ENCODE measurements around the gene HOXC10.

HOXC10 gene

DNA sequence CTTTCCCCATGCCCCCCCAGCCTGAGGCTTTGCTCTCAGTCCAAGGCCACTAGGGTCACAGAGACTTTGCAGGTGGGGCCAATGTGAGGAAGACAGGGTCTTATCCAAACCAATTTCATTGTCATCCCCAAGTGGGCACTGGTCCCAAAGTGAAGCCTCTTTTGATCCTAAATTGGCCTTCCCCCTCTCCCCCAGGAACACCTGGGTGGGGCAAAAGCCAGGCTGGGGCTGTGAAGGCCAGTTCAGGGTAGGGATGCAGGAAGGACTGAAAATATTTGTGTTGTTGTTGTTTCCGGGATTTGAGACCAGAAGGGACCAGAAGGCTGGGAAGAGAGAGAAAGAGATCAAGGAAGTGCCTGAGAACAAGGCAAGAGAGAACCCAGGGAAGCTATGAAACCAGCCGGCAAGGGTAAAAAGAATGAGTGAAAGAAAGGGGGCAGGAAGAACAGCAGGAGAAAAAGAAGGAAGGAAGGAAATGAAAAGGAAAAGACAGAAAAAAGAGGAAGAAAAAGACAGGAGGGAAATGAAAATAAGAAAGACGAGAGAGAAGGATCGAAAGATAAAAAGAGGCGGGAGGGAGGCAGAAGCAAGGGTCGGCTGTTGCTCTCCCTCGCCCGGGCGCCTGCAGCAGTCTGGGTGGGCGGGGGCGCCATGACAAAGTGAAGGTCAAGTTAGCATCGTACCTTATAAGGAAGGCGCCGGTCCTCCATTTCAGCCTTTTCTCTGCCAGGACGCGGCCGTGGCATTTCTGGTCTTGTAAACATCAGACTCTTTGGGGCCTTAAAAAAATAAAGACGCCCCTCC is 19.5 kb upstream of the HOXC10 start:
- no peak for DNase-seq (ENCODE audit: low spot score)

DNA sequence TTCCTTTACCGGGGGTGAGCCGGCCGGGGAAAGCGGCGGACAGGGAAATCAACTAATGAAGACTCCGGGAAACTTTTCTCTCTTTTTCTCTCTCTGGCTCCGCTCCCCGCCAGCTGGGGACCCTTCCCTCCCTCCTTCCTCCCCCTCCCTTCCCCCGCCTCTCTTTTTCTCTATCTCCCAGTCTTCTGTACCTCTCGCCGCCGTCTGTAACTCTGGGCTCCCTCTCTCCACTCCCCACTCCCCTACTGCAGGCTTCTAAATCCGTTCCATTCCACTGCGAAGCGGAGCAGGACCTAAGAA is 18.9 kb upstream of the HOXC10 start:
- no peak for DNase-seq (ENCODE audit: low spot score)

DNA sequence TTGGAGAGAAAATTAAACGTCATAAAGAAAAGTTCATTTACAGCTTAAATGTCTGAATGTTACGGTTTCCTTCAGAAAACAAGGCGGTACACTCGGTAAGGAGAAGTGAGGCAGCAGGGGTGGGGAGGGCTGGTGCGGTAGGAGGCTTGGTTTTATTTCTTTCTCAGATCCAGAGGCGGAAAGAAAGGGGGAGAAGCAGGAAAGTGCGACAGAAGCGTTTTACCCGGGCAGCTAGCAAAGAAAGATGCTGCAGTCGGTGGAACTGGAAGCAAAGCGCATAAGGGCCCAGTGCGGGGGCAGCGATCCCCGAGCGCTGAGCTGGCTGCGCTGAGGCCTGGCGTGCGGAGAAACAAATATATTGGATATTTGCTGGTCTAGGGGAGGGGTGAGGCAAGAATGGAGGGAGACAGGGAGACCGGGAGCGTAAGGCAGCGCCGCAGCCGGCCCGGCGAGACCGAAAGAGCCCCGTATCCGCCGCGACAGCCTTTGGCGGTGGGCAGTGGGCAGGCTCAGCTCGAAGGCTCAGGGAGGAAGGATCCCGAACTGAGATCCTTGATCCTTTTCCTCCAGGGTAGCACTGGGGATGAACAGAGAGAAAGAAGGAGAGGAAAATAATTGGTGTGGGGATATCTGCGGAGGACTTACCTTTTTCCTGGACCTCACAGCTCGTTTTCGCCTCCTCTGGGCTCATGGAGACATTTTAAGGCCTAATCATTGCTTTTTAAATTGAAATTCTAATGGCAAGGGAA is 18.4 kb upstream of the HOXC10 start:
- DNase-seq (ENCODE audit: low spot score): no peak

DNA sequence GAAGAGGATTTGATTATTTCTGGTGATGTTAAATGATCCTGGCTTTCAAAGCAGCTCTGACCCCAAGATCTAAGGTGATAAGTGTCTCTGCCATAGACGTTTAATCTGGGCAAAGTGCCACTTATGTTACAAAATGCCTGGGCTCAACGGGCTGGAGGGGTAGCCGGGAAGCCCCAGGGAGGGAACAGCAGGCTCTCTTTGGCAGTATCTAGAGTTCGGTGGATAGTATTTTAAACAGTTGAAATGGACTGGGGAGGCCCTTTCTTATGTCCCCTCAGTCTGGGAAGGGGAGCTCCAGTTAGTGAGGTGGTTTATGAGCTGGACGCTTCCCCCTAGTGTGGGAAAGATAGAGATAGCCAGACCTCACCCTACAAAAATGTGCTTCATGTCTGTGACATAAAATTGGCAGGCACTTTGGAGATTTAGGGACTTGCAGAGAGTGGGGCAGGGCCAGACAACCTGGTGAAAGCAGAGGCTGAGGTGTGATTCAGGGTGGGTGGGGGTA is 17.5 kb upstream of the HOXC10 start:
- DNase-seq (ENCODE audit: low spot score): no peak

DNA sequence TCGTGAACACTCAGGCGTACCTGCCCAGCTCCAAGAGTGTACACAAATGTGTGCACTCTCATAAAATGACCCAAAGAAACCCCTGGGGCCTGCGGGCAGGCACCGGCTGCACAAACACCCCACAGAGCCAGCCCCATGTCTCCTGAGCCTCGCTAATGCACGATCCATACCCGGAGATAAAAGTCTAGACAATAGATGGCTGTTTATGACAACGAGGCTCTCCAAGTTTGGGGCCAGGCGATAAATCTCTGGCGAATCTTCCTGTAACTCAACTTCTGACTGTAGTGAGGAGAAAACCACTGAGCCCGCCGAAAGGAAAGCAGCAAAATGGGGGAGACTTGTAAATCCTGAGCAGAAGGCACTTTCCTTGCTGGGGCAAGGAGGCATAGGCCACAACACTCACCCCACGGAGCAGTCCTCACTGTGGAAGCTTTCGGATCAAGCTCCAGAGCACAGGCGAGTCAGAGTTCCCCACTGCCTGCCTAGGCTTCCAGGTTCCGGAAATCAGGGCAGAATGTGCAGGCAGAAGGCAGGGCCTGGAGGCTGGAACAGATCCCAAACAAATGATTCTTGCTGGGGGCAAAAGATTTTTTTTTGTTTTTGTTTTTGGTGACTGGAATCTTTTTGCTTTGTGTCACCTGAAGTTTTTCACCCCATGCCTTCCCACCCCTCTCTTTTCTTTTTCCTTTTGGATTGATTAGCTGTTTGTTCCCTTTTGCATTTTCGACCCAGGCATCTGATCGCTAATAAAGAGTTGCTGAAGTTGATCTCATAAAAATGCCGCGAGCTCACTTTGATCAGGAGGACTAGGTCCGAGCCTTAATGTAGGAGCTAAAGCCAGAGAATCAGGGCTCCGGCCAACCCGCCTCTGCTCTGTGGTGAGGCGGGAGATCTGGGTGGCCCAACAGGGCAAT is 16.5 kb upstream of the HOXC10 start:
- DNase-seq (ENCODE audit: low spot score): no peak

DNA sequence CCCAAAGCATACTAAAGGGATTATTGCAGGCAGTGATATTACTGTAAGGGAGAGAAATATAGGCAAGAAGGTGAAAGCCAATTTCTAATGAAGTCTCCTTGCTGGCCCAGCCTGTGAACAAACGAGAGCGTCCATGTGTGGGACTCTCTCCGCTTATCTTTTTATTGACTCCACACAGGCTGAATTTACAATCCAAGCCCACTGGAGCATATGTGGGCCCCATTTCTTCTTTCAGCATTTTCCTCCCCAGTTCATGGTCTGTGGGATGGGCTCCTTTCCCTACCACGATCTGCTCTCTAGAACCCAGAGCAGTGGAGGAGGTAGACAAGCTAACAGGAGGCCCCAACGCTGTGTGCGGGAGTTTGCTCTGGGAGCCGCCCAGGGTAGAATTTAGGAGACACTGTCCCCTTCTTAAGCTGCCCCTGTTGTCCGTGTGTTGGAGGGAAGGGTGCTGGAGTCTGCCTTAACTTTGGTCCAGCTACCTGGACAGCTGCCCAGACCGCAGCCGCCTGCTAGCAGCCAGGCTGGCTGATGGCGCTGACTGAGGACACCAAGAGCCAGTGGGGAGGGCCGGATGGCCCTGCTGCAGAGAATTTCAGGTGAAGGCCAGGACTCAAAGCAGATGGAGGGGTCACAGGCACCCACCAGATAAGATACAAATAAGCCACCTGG is 15.2 kb upstream of the HOXC10 start:
- no peak for DNase-seq (ENCODE audit: low spot score)

DNA sequence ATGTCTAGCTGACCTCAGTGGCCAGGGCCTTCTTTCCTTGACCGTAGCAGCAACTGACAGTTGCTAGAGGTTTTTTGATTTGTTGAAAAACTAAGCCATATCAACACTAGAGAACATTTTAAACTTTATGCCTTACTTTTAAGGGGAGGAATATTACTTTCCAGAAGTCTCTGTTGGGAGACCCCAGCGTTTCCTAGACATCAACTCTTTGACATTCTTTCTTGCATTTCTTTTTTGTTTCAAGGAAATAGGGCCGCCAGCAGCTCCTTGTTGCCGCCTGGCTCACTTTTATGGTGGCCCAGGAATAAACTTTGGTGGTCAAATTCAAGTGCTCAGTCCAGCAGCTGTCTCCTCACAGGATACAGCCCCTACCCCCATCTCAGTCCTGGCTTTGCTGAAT is 14.5 kb upstream of the HOXC10 start:
- DNase-seq (ENCODE audit: low spot score): no peak

DNA sequence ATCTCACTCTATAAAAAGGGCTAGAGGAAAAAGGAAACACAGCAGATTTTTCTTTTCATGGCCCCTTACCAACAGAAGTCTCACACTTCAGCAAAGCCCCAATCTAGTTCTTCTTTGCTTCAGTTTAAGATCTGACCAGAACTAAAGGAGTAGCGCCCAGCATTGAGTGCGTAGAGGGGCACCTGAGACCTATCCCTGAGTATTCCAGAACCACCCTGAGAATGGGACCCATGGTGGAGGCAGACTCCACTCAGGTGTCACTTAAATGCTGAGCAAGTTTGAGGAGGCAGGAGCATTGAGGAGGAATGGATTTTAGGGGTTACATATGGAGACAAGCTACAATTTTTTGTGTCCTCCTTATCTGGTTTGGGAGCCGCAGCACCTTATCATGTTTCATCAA is 13.8 kb upstream of the HOXC10 start:
- no peak for DNase-seq (ENCODE audit: low spot score)

DNA sequence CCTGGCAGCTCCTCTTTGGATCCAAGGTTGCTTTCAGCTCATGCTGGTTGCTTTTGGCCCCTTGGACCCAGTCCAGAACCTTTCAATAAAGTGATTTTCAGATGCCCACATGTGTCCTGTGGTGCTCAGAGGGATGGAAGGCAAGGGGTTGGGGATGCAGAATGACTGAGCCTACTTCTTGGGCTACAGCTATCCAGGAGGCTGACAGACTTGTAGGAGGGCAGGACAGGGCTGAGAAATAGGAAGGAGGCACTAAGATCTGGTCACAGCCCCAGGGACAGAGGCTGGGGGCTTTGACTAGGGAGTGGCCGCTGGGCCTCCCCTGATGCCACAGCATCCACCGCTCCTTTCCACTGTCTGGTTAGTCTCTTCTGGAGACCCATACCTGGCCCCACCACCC is 13.3 kb upstream of the HOXC10 start:
- no peak for DNase-seq (ENCODE audit: low spot score)

DNA sequence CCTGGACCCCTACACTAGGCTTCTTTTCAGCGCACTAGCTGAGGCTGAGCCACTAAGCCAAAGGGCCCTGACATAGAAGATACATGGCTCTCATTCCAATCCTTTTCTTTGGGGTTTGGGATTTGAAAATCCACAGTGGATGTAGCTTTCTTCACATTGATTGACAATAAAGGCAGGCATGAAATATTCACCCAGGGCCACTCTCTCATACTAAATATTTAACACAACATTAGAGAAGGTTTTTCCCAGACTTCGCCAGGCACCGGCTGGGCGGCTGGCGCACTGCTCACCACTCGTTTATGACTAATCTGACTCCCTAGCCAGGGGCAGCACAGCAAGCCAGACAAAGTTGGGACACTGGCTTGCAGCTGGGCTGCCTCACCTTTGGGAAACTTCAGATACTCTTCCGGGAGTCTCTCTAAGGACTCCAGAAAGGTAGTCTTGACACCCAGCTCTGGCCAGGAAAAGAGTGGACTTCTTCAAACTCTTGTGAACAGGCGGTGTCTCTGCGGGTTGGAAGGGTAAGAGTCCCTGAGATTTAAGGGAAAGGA is 12.7 kb upstream of the HOXC10 start:
- DNase-seq (ENCODE audit: low spot score): no peak

DNA sequence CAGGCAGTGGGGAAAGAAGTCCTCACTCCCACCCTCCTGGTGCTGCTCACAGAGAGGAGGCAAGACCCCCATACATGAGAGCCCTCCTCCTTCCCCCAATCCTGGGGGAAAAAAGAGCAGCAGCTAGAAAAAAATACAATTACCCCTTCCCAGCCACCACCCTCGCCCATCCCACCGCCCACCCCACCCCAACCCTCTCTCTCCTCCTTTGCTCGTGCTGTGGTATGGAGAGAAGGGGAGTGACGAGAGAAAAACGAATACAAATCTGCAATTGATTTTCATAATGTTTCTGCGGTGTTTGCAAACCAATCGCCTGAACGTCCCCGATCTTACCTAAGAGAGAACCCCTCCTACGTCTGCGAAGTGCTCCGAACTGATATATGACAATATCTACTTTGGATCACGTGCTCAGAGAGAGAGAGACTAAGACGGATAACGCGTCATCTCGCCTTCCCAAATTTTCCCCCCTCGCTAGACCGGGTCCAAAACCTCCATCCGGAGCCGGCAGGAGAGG is 12.2 kb upstream of the HOXC10 start, which contains the start of gene HOXC11:
Gene HOXC11 (plus strand): TSS at position 405 of the 514 bp plus-strand sequence. CDS start 116 bp downstream, outside the sequence.
- DNase-seq (ENCODE audit: low spot score): no peak

DNA sequence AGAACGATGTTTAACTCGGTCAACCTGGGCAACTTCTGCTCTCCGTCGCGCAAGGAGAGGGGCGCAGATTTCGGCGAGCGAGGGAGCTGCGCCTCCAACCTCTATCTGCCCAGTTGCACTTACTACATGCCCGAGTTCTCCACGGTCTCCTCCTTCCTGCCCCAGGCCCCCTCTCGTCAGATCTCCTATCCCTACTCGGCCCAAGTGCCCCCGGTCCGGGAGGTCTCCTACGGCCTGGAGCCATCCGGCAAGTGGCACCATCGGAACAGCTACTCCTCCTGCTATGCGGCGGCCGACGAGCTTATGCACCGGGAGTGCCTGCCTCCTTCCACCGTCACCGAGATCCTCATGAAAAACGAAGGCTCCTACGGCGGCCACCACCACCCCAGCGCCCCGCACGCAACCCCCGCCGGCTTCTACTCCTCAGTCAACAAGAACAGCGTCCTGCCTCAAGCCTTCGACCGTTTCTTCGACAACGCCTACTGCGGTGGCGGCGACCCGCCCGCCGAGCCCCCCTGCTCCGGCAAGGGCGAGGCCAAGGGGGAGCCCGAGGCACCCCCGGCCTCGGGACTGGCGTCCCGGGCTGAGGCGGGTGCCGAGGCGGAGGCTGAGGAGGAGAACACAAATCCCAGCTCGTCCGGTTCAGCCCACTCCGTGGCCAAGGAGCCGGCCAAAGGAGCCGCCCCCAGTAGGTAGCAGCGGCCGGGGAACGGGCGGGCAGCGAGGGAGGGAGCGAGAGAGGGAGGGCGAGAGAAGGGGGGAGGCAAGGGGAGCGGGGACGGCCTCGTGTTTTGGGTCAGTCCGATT is 11.5 kb upstream of the HOXC10 start:
- no peak for DNase-seq (ENCODE audit: low spot score)

DNA sequence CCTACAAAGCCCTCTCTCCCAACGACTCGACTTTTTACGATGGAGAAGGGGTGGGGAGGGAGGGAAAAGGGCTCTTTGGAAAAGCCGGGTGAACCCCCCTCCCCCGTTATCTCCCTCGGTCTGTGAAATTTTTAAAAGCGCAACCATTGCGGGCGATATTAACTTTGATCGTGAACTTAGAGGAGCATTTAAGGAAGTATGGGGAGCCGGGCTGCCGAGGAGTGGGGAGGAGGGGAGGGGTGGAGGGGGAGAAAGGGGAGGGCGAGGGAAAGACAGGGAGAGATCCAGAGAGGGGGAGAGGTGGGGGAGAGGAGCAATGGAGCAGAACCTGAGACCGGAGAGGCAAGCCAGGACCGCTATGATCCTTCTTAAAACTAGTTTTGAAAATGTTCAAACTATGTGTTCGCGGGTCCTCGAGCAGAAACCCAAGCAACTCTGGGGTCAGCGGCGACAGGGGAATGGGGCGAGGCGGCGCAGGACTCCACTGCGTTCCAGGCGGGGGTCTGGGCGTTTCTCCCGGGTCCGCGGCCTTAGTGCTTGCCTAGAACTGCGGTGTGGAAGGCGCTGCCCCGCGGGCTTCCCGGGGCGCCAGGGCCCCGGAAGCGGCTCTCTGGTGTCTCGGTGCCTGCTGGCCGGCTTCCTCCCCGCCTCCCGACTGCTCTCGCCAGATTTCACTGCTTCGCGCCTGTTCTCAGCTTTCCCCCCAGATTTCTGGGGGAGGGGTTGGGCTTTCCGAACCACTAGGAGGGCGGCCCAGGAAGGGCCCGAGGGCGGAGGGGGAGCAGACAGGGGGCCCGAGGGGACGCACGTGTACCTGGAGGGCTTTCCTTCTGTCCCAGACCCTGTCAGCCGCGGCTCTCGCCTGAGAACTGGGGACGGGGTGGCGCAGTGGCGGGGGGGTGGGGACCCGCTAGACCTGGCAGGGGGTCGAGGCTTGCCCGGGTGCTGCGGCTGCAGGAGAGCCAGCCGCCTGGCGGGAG is 10.6 kb upstream of the HOXC10 start, which contains the start of gene HOTAIR:
Gene HOTAIR (minus strand): TSS at position 871 of the 980 bp plus-strand sequence.
- no peak for DNase-seq (ENCODE audit: low spot score)

DNA sequence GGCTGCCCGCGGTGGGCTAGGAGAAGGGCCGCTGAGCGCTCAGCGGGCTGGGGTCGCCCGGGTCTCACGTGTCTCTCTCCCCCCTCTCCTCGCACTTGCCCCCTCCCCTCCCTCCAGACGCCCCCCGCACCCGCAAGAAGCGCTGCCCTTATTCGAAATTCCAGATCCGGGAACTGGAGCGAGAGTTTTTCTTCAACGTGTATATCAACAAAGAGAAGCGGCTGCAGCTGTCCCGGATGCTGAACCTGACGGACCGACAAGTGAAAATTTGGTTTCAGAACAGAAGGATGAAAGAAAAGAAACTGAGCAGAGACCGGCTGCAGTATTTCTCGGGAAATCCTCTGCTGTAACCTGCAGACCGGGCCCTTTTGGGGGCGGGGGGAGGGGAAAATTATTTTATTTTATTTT is 9.9 kb upstream of the HOXC10 start:
- no peak for DNase-seq (ENCODE audit: low spot score)

DNA sequence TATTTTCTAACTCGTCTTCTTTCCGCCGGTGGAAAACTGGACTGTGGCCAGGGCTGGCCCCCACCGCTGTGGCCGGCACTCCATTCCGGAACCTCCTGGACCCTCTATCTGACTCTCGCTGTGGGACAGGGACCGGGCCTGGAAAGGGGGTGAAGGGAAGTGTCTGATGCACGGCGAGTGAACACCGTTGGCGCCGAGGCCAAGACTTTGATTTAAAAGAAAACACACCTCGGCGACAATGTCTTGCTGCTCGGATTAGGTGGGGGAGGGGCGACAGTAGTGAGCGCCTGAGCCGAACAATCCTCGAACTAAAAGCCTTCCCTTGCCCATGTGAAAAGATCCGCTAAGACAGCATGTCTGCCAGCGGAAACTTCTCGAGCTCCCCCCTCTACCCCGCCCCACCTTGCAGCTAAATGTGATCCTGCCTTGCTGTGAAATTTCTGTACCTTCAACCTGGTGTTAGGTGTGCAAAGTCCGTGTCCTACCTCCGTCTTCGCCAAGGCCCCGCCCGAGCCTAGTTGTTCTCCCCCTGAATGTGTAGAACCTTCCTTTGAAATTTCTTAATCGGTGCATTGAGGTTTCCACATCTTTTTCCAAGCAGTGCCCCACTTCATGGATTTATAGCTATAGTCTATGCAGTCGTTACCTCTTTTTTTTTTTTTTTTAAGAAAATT is 9.3 kb upstream of the HOXC10 start:
- no peak for DNase-seq (ENCODE audit: low spot score)

DNA sequence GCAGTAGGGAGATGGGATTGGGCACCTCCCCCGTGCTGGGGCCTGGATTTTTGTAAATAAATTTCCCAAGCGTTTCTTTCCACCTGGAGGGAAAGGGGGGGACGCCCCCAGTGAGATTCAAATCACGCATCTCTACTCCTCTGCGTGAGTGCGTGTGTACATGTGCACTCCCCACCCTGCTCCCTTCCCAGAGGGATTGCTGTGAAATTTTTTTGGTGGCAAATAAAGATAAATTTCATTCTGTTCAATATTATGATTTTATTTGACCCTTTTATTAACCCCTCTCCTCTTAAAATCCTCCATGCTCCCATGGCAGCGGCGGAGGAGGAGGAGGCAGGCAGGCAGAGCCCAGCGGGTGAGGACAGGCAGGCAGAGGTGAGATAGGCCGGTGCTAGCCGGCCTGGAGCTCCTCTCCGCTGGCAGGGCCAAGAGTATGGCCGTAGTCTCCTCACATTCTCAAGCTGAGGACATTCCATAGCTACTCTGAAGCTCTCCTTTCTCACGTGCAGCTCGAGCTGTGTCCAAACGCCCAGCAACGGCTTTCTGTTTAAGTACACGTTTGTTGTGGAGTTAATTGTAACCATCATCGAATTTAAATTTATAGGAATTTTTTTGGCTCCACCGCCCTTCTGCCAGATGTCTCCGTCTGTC is 8.6 kb upstream of the HOXC10 start:
- DNase-seq (ENCODE audit: low spot score): no peak

DNA sequence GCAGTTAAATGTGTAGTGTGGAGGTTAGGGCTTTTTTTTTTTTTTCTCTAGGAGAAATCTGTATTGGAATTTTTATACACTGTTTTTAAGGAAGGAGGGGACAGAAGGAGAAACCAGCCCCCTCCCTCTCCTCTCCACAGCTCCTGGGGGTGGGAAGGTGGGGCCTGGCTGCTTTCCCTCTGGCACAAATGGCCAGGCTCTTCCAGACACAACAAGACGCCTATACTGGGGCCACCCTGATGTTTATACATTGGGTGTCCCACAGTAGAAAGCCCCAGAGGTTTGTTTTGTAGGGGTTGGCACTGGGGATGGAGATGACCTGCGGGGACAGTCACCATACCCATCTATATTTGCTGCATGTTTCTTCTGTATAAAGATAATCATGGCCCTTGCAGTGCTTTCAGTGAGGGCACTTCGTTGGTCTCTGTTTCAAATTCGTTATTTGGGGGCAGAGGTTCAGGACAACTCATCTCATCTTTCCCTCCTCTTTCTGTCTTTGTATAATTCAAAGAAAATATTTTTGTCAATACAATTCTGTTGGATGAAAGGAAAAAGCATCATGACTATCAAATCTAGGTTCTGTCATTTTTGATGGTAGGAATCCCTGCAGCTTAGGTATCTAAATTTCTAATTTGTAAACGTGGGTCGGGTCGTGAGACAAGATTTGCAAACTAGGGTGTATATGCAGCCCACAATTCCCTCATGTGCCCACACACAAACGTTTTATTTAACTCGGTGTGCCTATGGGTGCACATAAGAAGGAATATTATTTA is 7.9 kb upstream of the HOXC10 start:
- no peak for DNase-seq (ENCODE audit: low spot score)
